Epithelial cell of prostate (primary cell): ENCODE measurements around the gene YEATS2.
"Not testable (repeated sequence)": the region's sequence is repeated elsewhere in the genome, so short reads cannot be mapped to it uniquely, and the experiment has no call there.

ENCODE experiments used
- DNase-seq: peaks from one replicate; pipeline ENCODE4 v3.0.0-alpha.2; 2011; ENCODE audit warnings: low read depth, low spot score
- H3K27ac ChIP-seq: fragments of 450-650 bp; 2 replicates; pipeline ENCODE4 v1.5.1; 2017; ENCODE audit warnings: mild to moderate bottlenecking

Gene YEATS2

DNA sequence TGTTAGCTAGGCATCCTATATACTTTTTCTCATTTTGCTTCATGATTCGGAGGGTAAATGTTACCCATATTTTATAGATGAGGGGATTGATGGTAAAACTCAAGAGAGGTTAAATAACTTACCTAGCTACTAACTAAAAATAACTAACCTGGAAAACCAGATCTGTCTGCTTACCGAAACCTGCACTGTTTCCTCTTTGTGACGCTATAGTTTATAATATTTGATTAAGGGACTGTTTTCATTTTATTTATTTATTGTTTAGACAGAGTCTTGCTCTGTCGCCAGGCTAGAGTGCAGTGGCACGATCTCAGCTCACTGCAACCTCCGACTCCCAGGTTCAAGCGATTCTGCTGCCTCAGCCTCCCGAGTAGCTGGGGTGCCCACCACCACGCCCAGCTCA lies 71.9 kb downstream of the YEATS2 start:
- H3K27ac ChIP-seq: no peak overlapping the region
- DNase-seq: no peak

DNA sequence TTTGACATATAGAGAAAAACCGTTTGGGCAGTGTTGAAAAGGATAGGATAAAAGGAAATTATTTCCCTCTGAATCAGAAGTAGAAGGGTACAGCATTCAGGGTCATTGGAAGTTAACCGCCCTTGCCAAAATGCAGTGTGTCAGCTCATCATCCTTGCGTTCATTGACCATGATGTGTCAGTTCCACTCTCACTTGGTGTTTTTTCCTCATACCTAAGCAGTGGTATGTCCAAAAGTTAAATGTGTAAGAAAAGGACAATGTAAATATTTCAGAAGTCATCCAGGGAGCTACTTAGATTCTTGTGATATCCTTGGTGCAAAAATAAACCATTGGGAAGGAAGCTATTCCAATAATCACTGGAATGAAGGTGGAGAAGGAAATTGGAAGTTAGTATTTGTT lies 77.0 kb downstream of the YEATS2 start:
- no peak overlapping the region for H3K27ac ChIP-seq
- no peak for DNase-seq

DNA sequence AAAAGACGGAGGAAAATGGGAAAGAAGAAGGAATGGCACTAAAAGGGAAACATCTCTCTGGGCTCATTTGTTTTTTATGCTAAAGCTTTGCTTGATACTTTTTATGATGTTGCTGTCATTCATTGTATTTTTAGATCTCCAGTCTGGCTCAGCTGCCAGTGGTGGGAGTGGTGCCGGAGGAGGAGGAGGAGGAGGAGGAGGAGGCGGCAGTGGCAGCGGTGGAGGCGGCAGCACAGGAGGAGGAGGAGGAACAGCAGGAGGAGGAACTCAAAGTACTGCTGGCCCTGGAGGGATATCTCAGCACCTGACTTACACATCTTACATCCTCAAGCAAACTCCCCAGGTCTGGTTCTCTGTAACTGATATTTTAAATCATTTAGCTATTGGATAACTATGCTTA lies 78.2 kb downstream of the YEATS2 start:
- no peak overlapping the region for H3K27ac ChIP-seq
- DNase-seq: no peak

DNA sequence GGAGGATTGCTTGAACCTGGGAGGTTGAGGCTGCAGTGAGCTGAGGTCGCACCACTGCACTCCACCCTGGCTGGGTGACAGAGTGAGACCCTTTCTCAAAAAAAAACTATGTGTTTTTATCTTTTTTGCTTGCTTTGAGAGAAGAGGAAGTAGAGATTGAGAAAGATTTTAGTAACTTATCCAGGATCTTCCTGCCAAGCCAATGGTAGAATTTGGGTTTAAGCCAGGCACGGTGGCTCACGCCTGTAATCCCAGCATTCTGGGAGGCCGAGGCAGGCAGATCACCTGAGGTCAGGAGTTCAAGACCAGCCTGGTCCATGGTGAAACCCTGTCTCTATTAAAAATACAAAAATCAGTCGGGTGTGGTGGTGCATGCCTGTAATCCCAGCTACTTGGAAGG lies 78.9 kb downstream of the YEATS2 start:
- not testable (repeated sequence) for DNase-seq, H3K27ac ChIP-seq

GRCh38 chr3:183777016-183777618 lies 79.5 kb downstream of the YEATS2 start:
- no peak overlapping the region for H3K27ac ChIP-seq
- DNase-seq: no peak

GRCh38 chr3:183779896-183780465 lies 82.4 kb downstream of the YEATS2 start:
- H3K27ac ChIP-seq: no peak overlapping the region
- no peak for DNase-seq

- H3K27ac ChIP-seq: no peak overlapping the region
- no peak for DNase-seq
Observed at GRCh38 chr3:183781246-183781645, 83.6 kb downstream of the YEATS2 start.

DNA sequence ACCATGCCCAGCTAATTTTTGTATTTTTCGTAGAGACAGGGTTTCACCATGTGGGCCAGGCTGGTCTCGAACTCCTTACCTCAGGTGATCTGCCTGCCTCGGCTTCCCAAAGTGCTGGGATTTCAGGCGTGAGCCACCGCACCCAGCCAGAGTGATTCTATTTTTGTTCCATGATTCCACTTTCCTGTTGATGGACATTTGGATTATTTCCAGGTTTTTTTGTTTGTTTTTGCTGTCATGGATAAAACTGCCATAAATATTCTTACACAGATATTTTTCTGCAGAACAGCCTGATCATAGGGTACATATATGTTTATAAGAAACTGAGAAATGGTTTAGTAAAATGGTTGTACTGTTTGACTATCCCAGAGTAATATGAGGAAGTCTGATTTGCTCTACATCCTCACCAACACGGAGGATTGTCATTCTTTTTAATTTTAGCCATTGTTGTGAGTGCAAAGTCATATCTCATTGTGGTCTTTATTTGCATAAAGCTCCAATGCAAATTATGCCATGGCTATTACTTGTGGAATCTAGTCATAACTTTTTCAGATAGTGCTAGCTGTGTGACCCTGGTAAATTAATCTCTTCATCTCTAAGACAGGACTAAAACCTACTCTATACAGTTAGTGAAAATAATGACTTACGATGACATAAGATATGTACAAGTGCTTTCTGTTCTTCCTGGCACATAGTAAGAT lies 85.1 kb downstream of the YEATS2 start:
- no peak overlapping the region for H3K27ac ChIP-seq
- no peak for DNase-seq

DNA sequence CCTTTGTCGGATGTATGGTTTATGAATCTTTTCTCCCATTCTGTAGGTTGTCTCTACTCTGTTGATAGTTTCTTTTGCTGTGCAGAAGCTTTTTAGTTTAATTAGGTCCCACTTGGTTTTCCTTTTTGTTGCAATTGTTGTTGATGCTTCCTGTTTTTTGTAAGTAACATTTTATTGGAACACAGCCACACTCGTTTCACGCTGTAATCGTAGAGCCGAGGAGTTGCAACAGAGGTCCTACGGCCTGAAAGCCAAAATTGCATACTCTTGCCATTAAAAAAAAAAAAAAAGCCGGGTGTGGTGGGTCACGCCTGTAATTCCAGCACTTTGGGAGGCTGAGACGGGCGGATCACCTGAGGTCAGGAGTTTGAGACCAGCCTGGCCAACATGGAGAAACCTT lies 86.9 kb downstream of the YEATS2 start:
- H3K27ac ChIP-seq: not testable (repeated sequence)

DNA sequence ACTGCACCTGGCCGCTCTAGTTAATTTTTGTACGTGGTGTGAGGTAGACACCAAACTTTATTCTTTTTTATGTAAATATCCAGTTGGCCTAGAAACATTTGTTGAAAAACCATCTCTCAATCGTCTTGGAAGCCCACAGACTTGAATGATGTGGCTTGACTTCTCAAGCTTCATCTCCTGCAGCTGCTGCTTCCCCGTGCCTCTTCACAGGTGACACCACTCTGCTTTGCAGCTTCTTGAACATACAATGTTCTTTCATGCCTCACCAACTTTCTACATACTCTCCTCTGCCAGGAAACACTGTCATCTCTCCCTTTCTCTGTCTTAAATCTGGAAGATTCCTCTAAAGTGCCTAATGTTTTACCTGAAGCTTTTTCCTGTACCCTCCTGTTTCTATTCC lies 92.2 kb downstream of the YEATS2 start:
- DNase-seq: no peak
- no peak overlapping the region for H3K27ac ChIP-seq

More for the DNA sequence above, 86.9 kb downstream of the YEATS2 start:
- DNase-seq: not testable (repeated sequence)

- DNase-seq: no peak
- H3K27ac ChIP-seq: no peak overlapping the region
Observed at GRCh38 chr3:183790700-183791099, 93.1 kb downstream of the YEATS2 start.

- no peak overlapping the region for H3K27ac ChIP-seq
- DNase-seq: no peak
Observed at GRCh38 chr3:183792976-183793375, 95.4 kb downstream of the YEATS2 start.

GRCh38 chr3:183794452-183794851 lies 96.9 kb downstream of the YEATS2 start:
- H3K27ac ChIP-seq: no peak overlapping the region
- DNase-seq: no peak

DNA sequence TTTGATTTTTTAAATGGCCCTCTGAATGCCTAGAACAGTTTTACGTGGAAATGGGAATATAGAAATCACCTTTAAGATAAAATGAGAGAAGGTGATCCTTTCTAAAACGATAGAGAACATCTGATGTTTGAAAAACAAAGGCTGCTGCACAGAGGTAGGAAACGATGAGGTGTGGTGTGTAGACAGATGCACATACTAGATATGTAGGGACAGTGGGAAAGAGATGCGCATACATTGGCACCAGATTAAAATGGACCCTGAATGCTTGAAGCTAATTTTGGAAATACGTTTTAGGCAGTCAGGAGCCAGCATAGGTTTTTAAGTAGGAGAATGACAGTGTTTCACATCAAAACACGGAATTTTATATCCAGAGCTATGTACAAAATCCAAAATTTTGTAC lies 98.8 kb downstream of the YEATS2 start:
- DNase-seq: no peak
- no peak overlapping the region for H3K27ac ChIP-seq

DNA sequence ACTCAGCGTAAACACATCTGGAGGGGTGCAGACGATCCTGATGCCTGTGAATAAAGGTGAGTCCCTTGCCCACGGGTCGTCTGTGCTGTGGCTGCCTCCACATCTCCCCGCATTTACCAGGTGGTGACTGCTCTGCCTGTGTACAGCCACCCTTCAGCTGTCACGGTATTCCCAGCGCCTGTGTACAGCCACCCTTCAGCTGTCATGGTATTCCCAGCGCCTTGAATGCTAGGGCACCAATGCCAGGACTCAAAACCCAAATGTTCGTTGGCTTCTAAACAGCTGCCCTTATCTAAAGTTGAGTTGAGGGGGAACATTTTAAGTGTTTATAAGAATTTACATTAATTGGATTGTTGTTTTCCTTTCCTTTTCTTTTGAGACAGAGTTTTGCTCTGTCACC lies 100.4 kb downstream of the YEATS2 start:
- DNase-seq: no peak

GRCh38 chr3:183799461-183799860 lies 101.9 kb downstream of the YEATS2 start:
- no peak for DNase-seq
- no peak overlapping the region for H3K27ac ChIP-seq

More for the DNA sequence above, 100.4 kb downstream of the YEATS2 start:
- no peak overlapping the region for H3K27ac ChIP-seq

GRCh38 chr3:183800243-183800863 lies 102.8 kb downstream of the YEATS2 start:
- no peak for DNase-seq
- H3K27ac ChIP-seq: no peak overlapping the region

GRCh38 chr3:183801601-183802000 lies 104.0 kb downstream of the YEATS2 start:
- no peak for DNase-seq
- no peak overlapping the region for H3K27ac ChIP-seq

- H3K27ac ChIP-seq: no peak overlapping the region
- no peak for DNase-seq
Observed at GRCh38 chr3:183802989-183803388, 105.4 kb downstream of the YEATS2 start.

DNA sequence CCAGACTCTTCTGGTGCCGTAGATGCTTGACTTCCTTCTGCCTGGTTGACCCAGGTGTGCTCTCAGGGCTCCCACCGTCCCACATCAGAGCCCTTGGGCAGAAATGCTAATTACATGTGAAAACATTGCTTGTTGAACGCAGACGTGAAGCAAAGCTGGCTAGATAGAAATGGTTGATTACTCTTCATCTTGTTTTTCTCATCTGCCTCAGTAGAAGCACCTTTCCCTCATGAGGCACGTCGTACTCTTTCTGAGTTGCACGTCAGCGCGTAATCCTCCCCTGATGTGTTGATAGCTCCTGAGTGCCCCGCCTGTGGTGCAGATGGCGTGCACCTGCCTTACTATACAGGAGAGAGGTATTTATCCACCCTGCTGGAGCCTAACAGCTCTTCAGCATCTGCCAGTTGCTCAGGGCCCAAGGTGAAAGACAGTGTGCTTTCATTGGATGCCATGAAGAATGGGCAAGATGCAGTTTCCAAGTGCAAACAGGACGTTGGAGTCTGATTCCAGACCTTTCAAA lies 109.7 kb downstream of the YEATS2 start:
- H3K27ac ChIP-seq: no peak overlapping the region
- no peak for DNase-seq

DNA sequence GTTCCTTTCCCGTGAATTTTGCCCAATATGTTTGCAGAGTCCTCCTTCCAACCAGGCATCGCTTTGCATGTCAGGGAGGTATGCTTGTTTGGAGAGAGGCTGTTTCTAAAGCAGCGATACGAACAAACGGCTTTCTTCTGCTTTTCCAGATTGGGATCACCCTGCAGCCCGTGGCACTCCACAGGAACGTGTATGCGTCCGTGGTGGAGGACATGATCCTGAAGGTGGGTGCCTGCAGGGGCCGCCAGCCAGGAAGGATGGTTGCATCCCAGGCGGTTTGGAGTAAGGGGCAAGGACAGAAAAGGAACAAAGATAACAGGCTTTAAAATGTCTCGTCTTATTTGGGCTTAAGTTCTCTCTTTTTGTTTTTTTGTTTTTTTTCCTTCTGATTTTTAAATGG lies 110.3 kb downstream of the YEATS2 start:
- H3K27ac ChIP-seq: no peak overlapping the region
- no peak for DNase-seq
